IPS DF 6.9 (cell line): ENCODE results near the gene DPPA2.

Experiments used
- DNase-seq: peaks from one replicate; pipeline ENCODE4 v3.0.0-alpha.2; 2013; ENCODE audit warnings: low read depth, low spot score
- H3K27ac ChIP-seq: one replicate; pipeline ENCODE4 v1.5.1; 2013; ENCODE audit warnings: low read length, control low read depth
- H3K27me3 ChIP-seq: 2 replicates; pipeline ENCODE4 v1.6.1; 2013; ENCODE audit warnings: mild to moderate bottlenecking, low read length; ENCODE audit not compliant: control insufficient read depth, insufficient read depth
- H3K36me3 ChIP-seq: 2 replicates; pipeline ENCODE4 v1.6.1; 2013; ENCODE audit warnings: low read length; ENCODE audit not compliant: control insufficient read depth, insufficient read depth
- H3K4me1 ChIP-seq: 2 replicates; pipeline ENCODE4 v1.6.1; 2013; ENCODE audit warnings: low read length; ENCODE audit not compliant: control insufficient read depth, insufficient read depth
- H3K4me3 ChIP-seq: 2 replicates; pipeline ENCODE4 v1.5.1; 2013; ENCODE audit warnings: mild to moderate bottlenecking, low read length
- H3K9me3 ChIP-seq: 2 replicates; pipeline ENCODE4 v1.6.1; 2013; ENCODE audit warnings: low read length, inconsistent platforms; ENCODE audit not compliant: control insufficient read depth, insufficient read depth
- WGBS: extraction: QIAGEN DNeasy Blood & Tissue Kit; methylation state at CpG from one replicate; pipeline ENCODE4 v1.1.7; 2013; ENCODE audit warnings: mixed read lengths, missing lambda C conversion rate; ENCODE audit not compliant: insufficient read length, insufficient coverage; 5-methylcytosine and 5-hydroxymethylcytosine counted together

DPPA2 gene

DNA sequence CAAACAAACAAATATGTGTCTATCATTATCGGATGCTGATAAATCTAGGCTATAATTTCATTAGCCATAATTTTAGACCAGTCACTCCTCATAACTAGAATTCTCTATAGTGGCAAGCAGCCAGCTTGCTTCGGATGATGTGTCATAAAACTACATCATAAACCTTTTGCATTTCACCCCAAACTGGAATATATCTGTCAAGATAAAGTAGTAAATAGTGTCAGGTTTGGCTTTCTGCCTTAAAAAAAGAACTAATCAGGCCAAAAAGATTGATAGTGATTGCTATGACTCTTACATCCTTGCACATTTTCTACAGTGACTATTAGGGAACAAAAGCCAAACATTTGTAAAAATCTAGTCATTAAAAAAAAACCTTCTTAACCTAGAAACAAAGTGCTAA, 51.0 kb downstream of the DPPA2 start:
- no peaks in the 10 kb centered on the region for H3K36me3 ChIP-seq
- H3K4me3 ChIP-seq = no peak overlapping the region
- no peak for DNase-seq
- no peaks in the 10 kb centered on the region for H3K9me3 ChIP-seq
- no peak overlapping the region for H3K27ac ChIP-seq
- H3K27me3 ChIP-seq = no peaks in the 10 kb centered on the region
- no CpG with 5 or more reads among the region's 2 CpGs for WGBS
- H3K4me1 ChIP-seq = no peaks in the 10 kb centered on the region

DNA sequence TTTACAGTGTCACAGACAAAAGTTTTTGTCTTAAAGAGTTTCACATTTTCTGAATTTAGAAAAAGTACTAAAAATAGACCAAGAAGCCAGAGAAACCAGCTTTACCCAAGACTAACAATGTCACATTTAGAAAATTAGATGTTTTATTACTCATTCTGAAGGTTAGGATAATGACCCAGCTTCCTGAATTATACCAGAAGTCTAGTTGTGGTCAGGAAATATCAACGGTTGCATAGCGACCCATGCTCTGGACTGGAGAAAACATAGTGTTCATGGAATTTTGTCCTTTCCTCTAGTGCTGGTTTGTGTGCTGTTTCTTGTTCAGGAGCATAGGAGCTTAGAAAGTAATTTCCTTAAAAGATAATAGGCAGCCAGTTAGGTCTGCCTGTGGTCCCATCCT, 59.0 kb downstream of the DPPA2 start:
- WGBS = no CpG with 5 or more reads among the region's 2 CpGs
- H3K36me3 ChIP-seq = no peaks in the 10 kb centered on the region
- DNase-seq = no peak
- H3K27ac ChIP-seq = no peak overlapping the region
- no peaks in the 10 kb centered on the region for H3K9me3 ChIP-seq
- H3K4me1 ChIP-seq = no peaks in the 10 kb centered on the region
- no peak overlapping the region for H3K4me3 ChIP-seq
- H3K27me3 ChIP-seq = no peaks in the 10 kb centered on the region

DNA sequence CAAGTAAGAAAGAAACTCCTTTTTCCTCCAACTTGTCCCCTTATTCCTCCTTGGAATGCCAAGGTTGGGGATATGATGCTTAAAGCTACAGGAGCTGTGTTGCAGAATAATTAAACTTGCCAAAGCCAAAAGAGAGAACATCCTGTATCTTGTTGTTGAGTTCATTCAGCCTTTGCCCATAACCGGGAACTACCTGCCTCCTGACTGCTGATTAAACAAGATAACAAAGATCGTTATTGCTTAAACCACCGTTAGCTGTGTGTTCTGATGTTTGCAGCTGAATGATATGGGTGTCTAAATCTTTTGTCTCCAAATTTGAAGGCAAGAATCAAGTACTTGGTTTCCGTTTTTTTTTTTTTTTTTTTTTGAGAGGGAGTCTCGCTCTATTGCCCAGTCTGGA, 61.5 kb downstream of the DPPA2 start:
- no peaks in the 10 kb centered on the region for H3K9me3 ChIP-seq
- H3K27me3 ChIP-seq = no peaks in the 10 kb centered on the region
- H3K36me3 ChIP-seq = no peaks in the 10 kb centered on the region
- no peak overlapping the region for H3K4me3 ChIP-seq
- no peaks in the 10 kb centered on the region for H3K4me1 ChIP-seq
- H3K27ac ChIP-seq = no peak overlapping the region
- DNase-seq = no peak
- WGBS = no CpG with 5 or more reads among the region's 5 CpGs

DNA sequence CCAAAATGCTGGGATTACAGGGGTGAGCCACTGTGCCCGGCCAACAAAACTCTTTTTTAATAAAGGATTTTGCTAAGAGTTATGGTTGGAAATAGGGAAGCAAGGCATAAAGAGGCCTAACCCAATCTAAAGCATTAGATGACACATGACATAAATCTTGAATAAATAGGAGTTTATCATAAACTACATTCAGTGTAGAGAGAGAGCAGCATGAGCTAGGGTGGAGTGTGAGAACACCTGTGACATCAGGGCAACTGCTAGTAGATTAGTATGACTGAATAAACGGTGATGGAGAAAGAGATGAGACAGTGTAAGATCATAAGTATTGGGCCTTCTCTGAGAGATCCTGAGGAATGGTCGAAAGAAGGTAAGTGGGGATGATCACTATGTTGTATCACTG, 63.7 kb downstream of the DPPA2 start:
- no peaks in the 10 kb centered on the region for H3K9me3 ChIP-seq
- no peaks in the 10 kb centered on the region for H3K27me3 ChIP-seq
- H3K4me1 ChIP-seq = no peaks in the 10 kb centered on the region
- DNase-seq = no peak
- H3K27ac ChIP-seq = no peak overlapping the region
- H3K36me3 ChIP-seq = no peaks in the 10 kb centered on the region
- H3K4me3 ChIP-seq = no peak overlapping the region
- WGBS = no CpG with 5 or more reads among the region's 3 CpGs
